IMR-90 (cell line): Measurements from ENCODE around the gene ADAMTS17. TPM values are rescaled to one million over a fixed set of nuclear protein-coding genes. Genes with fewer than 3 reads are reported as not detected.

Source experiments
- ATAC-seq: fragments of 200-7000 bp; cut with Tn5 transposase; 2 replicates; pipeline ENCODE4 v1.9.1; 2020; ENCODE audit warnings: low read depth, mild to moderate bottlenecking, moderate library complexity
- BruUV-seq: library from RNA; stranded (reverse); fragments of 400-500 nt; replicated peaks from 2 replicates; lab custom pipeline; 2021; lab: Mats Ljungman, UMichigan
- CTCF ChIA-PET: fragments of 300-600 bp; formaldehyde crosslinking; extraction: SDS; loops from one replicate; lab custom pipeline; 2021; ENCODE audit warnings: antibody characterized with exemption; lab: Yijun Ruan, JAX
- POLR2A ChIA-PET: fragments of 300-600 bp; sonication (Branson Sonifier 250); formaldehyde crosslinking; loops from one replicate; lab custom pipeline; 2022; ENCODE audit warnings: antibody characterized with exemption; ENCODE audit not compliant: unreplicated experiment; lab: Charles Lee
- DNase-seq: peaks from one replicate; pipeline ENCODE4 v3.0.0; 2013
- H2AFZ ChIP-seq: replicated peaks from 2 replicates; pipeline ENCODE3; 2013; ENCODE audit warnings: low read length, mild to moderate bottlenecking; ENCODE audit not compliant: poor library complexity
- H2AK5ac ChIP-seq: 2 replicates; pipeline ENCODE4 v1.6.1; 2013; ENCODE audit warnings: low read depth, low read length, inconsistent platforms
- H2AK9ac ChIP-seq: replicated peaks from 2 replicates; pipeline ENCODE3; 2013; ENCODE audit warnings: mild to moderate bottlenecking, low read depth, low read length, moderate library complexity; ENCODE audit not compliant: poor library complexity
- H2BK120ac ChIP-seq: 2 replicates; pipeline ENCODE4 v1.6.1; 2013; ENCODE audit warnings: low read depth, low read length, inconsistent platforms
- H2BK15ac ChIP-seq: 3 replicates; pipeline ENCODE4 v1.6.1; 2013; ENCODE audit warnings: low read depth, low read length, inconsistent platforms
- H2BK20ac ChIP-seq: 2 replicates; pipeline ENCODE4 v1.6.1; 2013; ENCODE audit warnings: low read depth, mild to moderate bottlenecking, inconsistent platforms, low read length, moderate library complexity
- H2BK5ac ChIP-seq: 2 replicates; pipeline ENCODE4 v1.6.1; 2013; ENCODE audit warnings: mild to moderate bottlenecking, low read depth, low read length, inconsistent platforms; ENCODE audit not compliant: poor library complexity, severe bottlenecking
- H3K14ac ChIP-seq: replicated peaks from 2 replicates; pipeline ENCODE4 v1.6.1; 2013; ENCODE audit warnings: low read depth, low read length, inconsistent platforms
- H3K18ac ChIP-seq: 2 replicates; pipeline ENCODE4 v1.6.1; 2013; ENCODE audit warnings: low read depth, low read length, control low read depth
- H3K23ac ChIP-seq: 2 replicates; pipeline ENCODE4 v1.6.1; 2013; ENCODE audit warnings: low read depth, low read length, inconsistent platforms
- H3K27ac ChIP-seq: 2 replicates; pipeline ENCODE4 v1.5.1; 2013; ENCODE audit warnings: mild to moderate bottlenecking, control low read depth, low read length; ENCODE audit not compliant: insufficient read depth
- H3K27me3 ChIP-seq: 2 replicates; pipeline ENCODE4 v1.6.1; 2013; ENCODE audit warnings: low read length; ENCODE audit not compliant: control insufficient read depth, insufficient read depth
- H3K36me3 ChIP-seq: 2 replicates; pipeline ENCODE4 v1.6.1; 2013; ENCODE audit warnings: low read length, mixed read lengths; ENCODE audit not compliant: control insufficient read depth, insufficient read depth
- H3K4ac ChIP-seq: 2 replicates; pipeline ENCODE4 v1.6.1; 2013; ENCODE audit warnings: low read depth, low read length, inconsistent platforms
- H3K4me1 ChIP-seq: 2 replicates; pipeline ENCODE4 v1.6.1; 2013; ENCODE audit warnings: low read length, mixed read lengths; ENCODE audit not compliant: control insufficient read depth, insufficient read depth
- H3K4me2 ChIP-seq: 2 replicates; pipeline ENCODE4 v1.6.1; 2013; ENCODE audit warnings: low read depth, mild to moderate bottlenecking, control low read depth, low read length, moderate library complexity
- H3K4me3 ChIP-seq: 2 replicates; pipeline ENCODE4 v1.5.1; 2013; ENCODE audit warnings: low read depth, mild to moderate bottlenecking, control low read depth, low read length, moderate library complexity; ENCODE audit not compliant: insufficient read depth
- H3K56ac ChIP-seq: 2 replicates; pipeline ENCODE4 v1.6.1; 2013; ENCODE audit warnings: low read length, inconsistent platforms; ENCODE audit not compliant: insufficient read depth; ENCODE audit errors: extremely low read depth
- H3K79me1 ChIP-seq, 2 experiments: 2 replicates each; pipeline ENCODE4 v1.6.1; 2013; ENCODE audit warnings: low read length in 2 of 2, inconsistent platforms in 1 of 2, low read depth in 1 of 2
- H3K9ac ChIP-seq: 2 replicates; pipeline ENCODE4 v1.6.1; 2013; ENCODE audit warnings: low read depth, low read length, control low read depth
- H3K9me1 ChIP-seq: 2 replicates; pipeline ENCODE4 v1.6.1; 2013; ENCODE audit warnings: low read length, inconsistent platforms; ENCODE audit not compliant: insufficient read depth
- H3K9me3 ChIP-seq: 2 replicates; pipeline ENCODE4 v1.6.1; 2013; ENCODE audit warnings: low read length; ENCODE audit not compliant: control insufficient read depth, insufficient read depth
- H4K20me1 ChIP-seq: 2 replicates; pipeline ENCODE4 v1.6.1; 2013; ENCODE audit warnings: low read length, inconsistent platforms; ENCODE audit not compliant: insufficient read depth
- H4K5ac ChIP-seq: 2 replicates; pipeline ENCODE4 v1.6.1; 2013; ENCODE audit warnings: mild to moderate bottlenecking, low read depth, low read length, control low read depth
- H4K8ac ChIP-seq, 2 experiments: 2 replicates each; pipeline ENCODE4 v1.6.1; 2013; ENCODE audit warnings: low read depth in 2 of 2, low read length in 2 of 2, control low read depth in 1 of 2, inconsistent platforms in 1 of 2
- H4K91ac ChIP-seq: 2 replicates; pipeline ENCODE4 v1.6.1; 2013; ENCODE audit warnings: low read depth, low read length, inconsistent platforms; ENCODE audit not compliant: insufficient read depth
- CHD1 ChIP-seq: IDR thresholded peaks from 2 replicates; pipeline ENCODE4 v1.6.1; 2012; ENCODE audit warnings: low read depth, low read length, improper control_type of control experiment
- FOS ChIP-seq: fragments of 150-350 bp; IDR thresholded peaks from 2 replicates; pipeline ENCODE4 v1.6.1; 2016; ENCODE audit warnings: low read depth, low read length
- NFE2L2 ChIP-seq: fragments of 150-350 bp; IDR thresholded peaks from 2 replicates; pipeline ENCODE4 v1.6.1; 2016; ENCODE audit warnings: low read depth, mild to moderate bottlenecking, low read length
- USF2 ChIP-seq: fragments of 150-350 bp; IDR thresholded peaks from 2 replicates; pipeline ENCODE4 v1.6.1; 2017; ENCODE audit warnings: mild to moderate bottlenecking, antibody characterized with exemption, low read length, low read depth
- WGBS, 2 experiments: methylation state at CpG; one replicate each; pipeline versions ENCODE4 v1.1.5 to v1.1.7; 2013; ENCODE audit warnings: missing lambda C conversion rate in 2 of 2; ENCODE audit not compliant: insufficient read length in 1 of 2; ENCODE audit errors: extremely low coverage in 2 of 2; 5-methylcytosine and 5-hydroxymethylcytosine counted together
- dilution Hi-C: fragments of 300-500 bp; cut with HindIII; formaldehyde crosslinking; loops from one replicate; pipeline ENCODE4 v1.14.3; 2018; ENCODE audit warnings: low sequenced_read_pairs; ENCODE audit not compliant: unreplicated experiment
- in situ Hi-C: fragments of 300-500 bp; cut with MboI; formaldehyde crosslinking; loops from 3 replicates; pipeline ENCODE4 v1.14.3; 2019; ENCODE audit warnings: low sequenced_read_pairs, inconsistent platforms, mixed read lengths
- intact Hi-C: fragments of 100-400 bp; cut with micrococcal nuclease; formaldehyde crosslinking; loops from 2 replicates; pipeline ENCODE4 v1.10.0; 2022
- polyA plus RNA-seq, 3 experiments: library from polyadenylated mRNA; depleted of rRNA; stranded (reverse); fragments of >200 nt; gene quantifications; 2 replicates each; pipeline ENCODE4 v1.2.3, GENCODE V29; 2012; ENCODE audit warnings: low replicate concordance in 1 of 3
- total RNA-seq: library from RNA; depleted of rRNA; stranded (reverse); fragments of >200 nt; gene quantifications from 2 replicates; pipeline ENCODE4 v1.2.3, GENCODE V29; 2012

ADAMTS17 gene
- total and polyA plus RNA-seq, 2 of the 4 experiments (the other 2 are of a cell fraction), result 0.03 TPM; not detected in 1

GRCh38 chr15:100019601-100020000 lies 322.2 kb downstream of the ADAMTS17 start:
- Histone ChIP-seq H2AK9ac (no peak overlapping the region), H2AFZ (no peak overlapping the region), H3K4me2 (no peak overlapping the region), H4K91ac (no peak overlapping the region), H4K5ac (no peak overlapping the region), H2BK20ac (no peak overlapping the region), H3K18ac (no peak overlapping the region), H3K9me1 (no peaks in the 10 kb centered on the region), H4K8ac (no peak overlapping the region), H3K9me3 (peaks cover 12% of the 10 kb centered on the region; the same call in 1 of the 2 replicates), H2AK5ac (no peak overlapping the region), H3K79me1 (no peaks in the 10 kb centered on the region), H3K9ac (no peak overlapping the region), H2BK15ac (no peak overlapping the region), H3K36me3 (no peaks in the 10 kb centered on the region), H3K27me3 (no peaks in the 10 kb centered on the region), H3K56ac (no peak overlapping the region), H3K23ac (no peak overlapping the region), H4K20me1 (no peaks in the 10 kb centered on the region), H3K4me1 (no peaks in the 10 kb centered on the region), H3K4ac (no peak overlapping the region), H3K27ac (no peak overlapping the region), H2BK120ac (no peak overlapping the region), H3K4me3 (no peak overlapping the region), H2BK5ac (no peak overlapping the region), H3K14ac (no peak overlapping the region)
- no peak for TF ChIP-seq USF2
- no peak for TF ChIP-seq FOS
- TF ChIP-seq CHD1, result no peak
- TF ChIP-seq NFE2L2, result no peak
- CTCF ChIA-PET, result no interaction called here
- in situ Hi-C loops, result no loop called here
- dilution Hi-C loops, result no loop called here
- BruUV-seq, result no TSS peak
- no peak for ATAC-seq
- 40% methylated on average over 1 of the region's 6 CpGs; no CpG with 5 or more reads in 1 of the 2 experiments for WGBS, 2 experiments
- POLR2A ChIA-PET, result no interaction called here
- intact Hi-C loops, result no loop called here
- DNase-seq, result no peak
